Fibroblast of lung (primary cell): Measurements from ENCODE around the gene DIP2C. TPM values are rescaled to one million over a fixed set of nuclear protein-coding genes. Genes with fewer than 3 reads are reported as not detected.

Experiments
- DNase-seq, 2 donors: peaks; one replicate each; pipeline versions ENCODE4 v3.0.0 to v3.0.0-alpha.2; 2010; ENCODE audit warnings: low read depth in 2 of 2
- H2AFZ ChIP-seq: 2 replicates; pipeline ENCODE4 v1.5.1; 2012; ENCODE audit warnings: low read length, control low read depth, inconsistent platforms
- H3K27ac ChIP-seq: 2 replicates; pipeline ENCODE4 v1.5.1; 2011; ENCODE audit warnings: low read length, control low read depth; ENCODE audit not compliant: insufficient read depth
- H3K27me3 ChIP-seq: 2 replicates; pipeline ENCODE4 v1.5.1; 2011; ENCODE audit warnings: mild to moderate bottlenecking, low read length; ENCODE audit not compliant: control insufficient read depth, insufficient read depth
- H3K36me3 ChIP-seq: 2 replicates; pipeline ENCODE4 v1.5.1; 2011; ENCODE audit warnings: low read length; ENCODE audit not compliant: control insufficient read depth, insufficient read depth
- H3K4me1 ChIP-seq: 2 replicates; pipeline ENCODE4 v1.5.1; 2011; ENCODE audit warnings: low read length; ENCODE audit not compliant: control insufficient read depth, insufficient read depth; ENCODE audit errors: extremely low read depth
- H3K4me2 ChIP-seq: 2 replicates; pipeline ENCODE4 v1.5.1; 2011; ENCODE audit warnings: low read length, control low read depth; ENCODE audit not compliant: insufficient read depth; ENCODE audit errors: extremely low read depth
- H3K4me3 ChIP-seq, 4 experiments: fragments of 200-600 bp in 1 of 4; sonication (generic) in 1 of 4; replicated peaks in 1 of 4; 2 replicates each; pipeline ENCODE4 v1.5.1; 2011 to 2016; ENCODE audit warnings: low read length in 4 of 4, low read depth in 3 of 4, mild to moderate bottlenecking in 3 of 4, control low read depth in 2 of 4, inconsistent platforms in 1 of 4, mixed read lengths in 1 of 4; ENCODE audit not compliant: insufficient read depth in 1 of 4; ENCODE audit errors: control extremely low read depth in 1 of 4
- H3K79me2 ChIP-seq: 2 replicates; pipeline ENCODE4 v1.5.1; 2012; ENCODE audit warnings: mild to moderate bottlenecking, low read length, inconsistent platforms; ENCODE audit not compliant: control insufficient read depth, insufficient read depth
- H3K9ac ChIP-seq: 2 replicates; pipeline ENCODE4 v1.5.1; 2011; ENCODE audit warnings: mild to moderate bottlenecking, low read length, control low read depth; ENCODE audit not compliant: insufficient read depth
- H3K9me3 ChIP-seq: 2 replicates; pipeline ENCODE4 v1.5.1; 2012; ENCODE audit warnings: low read depth, low read length; ENCODE audit not compliant: control insufficient read depth, insufficient read depth
- H4K20me1 ChIP-seq: 2 replicates; pipeline ENCODE4 v1.5.1; 2011; ENCODE audit warnings: low read length; ENCODE audit not compliant: control insufficient read depth, insufficient read depth; ENCODE audit errors: extremely low read depth
- CTCF ChIP-seq, 2 donors: IDR thresholded peaks in 1 of 2; conservative IDR thresholded peaks in 1 of 2; 1 replicate in 1 of 2; 2 replicates in 1 of 2; pipeline ENCODE4 v1.5.1; 2011 to 2012; ENCODE audit warnings: low read length in 2 of 2, control low read depth in 1 of 2, inconsistent platforms in 1 of 2, low read depth in 1 of 2, mild to moderate bottlenecking in 1 of 2
- EZH2 ChIP-seq: IDR thresholded peaks from 2 replicates; pipeline ENCODE4 v1.5.1; 2012; ENCODE audit warnings: low read length, control low read depth, mild to moderate bottlenecking; ENCODE audit errors: missing control alignments
- polyA plus RNA-seq, 2 donors: library from polyadenylated mRNA; depleted of rRNA in 1 of 2; stranded (reverse) in 1 of 2; unstranded in 1 of 2; fragments of >200 nt; gene quantifications; 2 replicates each; pipeline ENCODE4 v1.2.1, GENCODE V29; 2011 to 2012; ENCODE audit warnings: missing spikeins in 1 of 2
- total RNA-seq: library from RNA; depleted of rRNA; stranded (reverse); fragments of >200 nt; gene quantifications from 2 replicates; pipeline ENCODE4 v1.2.1, GENCODE V29; 2014

DIP2C gene
- total and polyA plus RNA-seq, 2 donors (not counting 1 experiment from before 2014, with no cell fraction given) = 10.7 to 18.3 TPM

DNA sequence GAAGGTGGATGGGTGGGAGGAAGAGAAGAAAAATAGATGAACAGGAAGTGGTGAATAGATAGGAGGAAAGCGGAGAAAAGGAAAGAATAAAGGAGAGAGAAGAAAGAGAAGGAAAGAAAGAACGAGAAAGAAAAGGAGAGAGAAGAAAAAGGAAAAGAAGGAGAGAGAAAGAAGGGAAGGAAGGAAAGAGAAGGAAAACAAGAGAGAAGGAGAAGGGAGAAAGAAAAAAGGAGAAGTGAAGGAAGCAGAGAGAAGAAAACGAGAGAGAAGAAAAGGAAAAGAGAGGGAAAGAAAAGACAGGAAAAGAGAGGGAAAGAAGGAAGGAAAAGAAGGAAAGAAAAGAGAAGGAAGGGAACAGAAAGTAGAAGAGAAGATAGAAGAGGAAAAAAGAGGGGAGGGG lies 211.8 kb downstream of the DIP2C start:
- no peaks in the 10 kb centered on the region for H3K4me1 ChIP-seq
- no peak overlapping the region for H3K9ac ChIP-seq
- no peaks in the 10 kb centered on the region for H3K79me2 ChIP-seq
- peaks cover 2% of the 10 kb centered on the region for H3K36me3 ChIP-seq
- H3K9me3 ChIP-seq = no peaks in the 10 kb centered on the region
- no peaks in the 10 kb centered on the region for H3K27me3 ChIP-seq
- DNase-seq = no peak
- H3K4me2 ChIP-seq = no peak overlapping the region
- TF ChIP-seq EZH2 (no peak), CTCF (conservative IDR thresholded peaks at IDR 0.05 in 1 of 2, IDR thresholded peaks at IDR 0.05 in 1 of 2; ENCODE audit: low read depth in 1 of 2, low read length in 2 of 2) (no peak)
- no peak overlapping the region for H3K27ac ChIP-seq
- no peak overlapping the region for H2AFZ ChIP-seq
- H4K20me1 ChIP-seq = no peaks in the 10 kb centered on the region
- no peak overlapping the region for H3K4me3 ChIP-seq

DNA sequence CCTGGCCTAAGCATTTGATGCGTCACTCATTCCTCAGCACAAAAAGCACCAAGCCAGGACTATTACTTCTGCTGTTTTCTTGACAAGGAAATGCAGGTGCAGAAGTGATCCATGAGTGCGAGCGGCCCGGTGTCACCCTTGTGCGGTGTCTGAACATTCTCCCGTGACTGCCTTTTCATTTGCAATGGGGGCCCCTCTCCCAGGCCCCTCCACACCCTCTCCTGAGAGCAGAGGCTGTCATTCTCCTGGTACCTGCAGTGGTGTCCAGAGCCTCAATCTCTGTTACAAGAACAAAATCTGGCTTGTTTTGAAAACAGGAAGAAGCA lies 213.1 kb downstream of the DIP2C start:
- H3K4me3 ChIP-seq = no peak overlapping the region
- no peak overlapping the region for H3K27ac ChIP-seq
- no peaks in the 10 kb centered on the region for H3K79me2 ChIP-seq
- no peaks in the 10 kb centered on the region for H3K4me1 ChIP-seq
- H3K36me3 ChIP-seq = peaks cover 3% of the 10 kb centered on the region
- H3K9ac ChIP-seq = no peak overlapping the region
- TF ChIP-seq EZH2 = no peak
- no peak for TF ChIP-seq CTCF (conservative IDR thresholded peaks at IDR 0.05 in 1 of 2, IDR thresholded peaks at IDR 0.05 in 1 of 2; ENCODE audit: low read depth in 1 of 2, low read length in 2 of 2)
- no peaks in the 10 kb centered on the region for H4K20me1 ChIP-seq
- no peaks in the 10 kb centered on the region for H3K9me3 ChIP-seq
- no peaks in the 10 kb centered on the region for H3K27me3 ChIP-seq
- DNase-seq = no peak
- no peak overlapping the region for H3K4me2 ChIP-seq
- H2AFZ ChIP-seq = no peak overlapping the region

GRCh38 chr10:475709-476454 lies 213.6 kb downstream of the DIP2C start:
- no peak overlapping the region for H3K4me3 ChIP-seq
- TF ChIP-seq EZH2 = no peak
- no peak for TF ChIP-seq CTCF (conservative IDR thresholded peaks at IDR 0.05 in 1 of 2, IDR thresholded peaks at IDR 0.05 in 1 of 2; ENCODE audit: low read depth in 1 of 2, low read length in 2 of 2)
- no peak overlapping the region for H3K9ac ChIP-seq
- no peaks in the 10 kb centered on the region for H4K20me1 ChIP-seq
- H2AFZ ChIP-seq = no peak overlapping the region
- H3K9me3 ChIP-seq = no peaks in the 10 kb centered on the region
- H3K27ac ChIP-seq = no peak overlapping the region
- H3K4me2 ChIP-seq = no peak overlapping the region
- peaks cover 3% of the 10 kb centered on the region for H3K36me3 ChIP-seq
- no peak for DNase-seq
- no peaks in the 10 kb centered on the region for H3K27me3 ChIP-seq
- no peaks in the 10 kb centered on the region for H3K79me2 ChIP-seq
- no peaks in the 10 kb centered on the region for H3K4me1 ChIP-seq
